ENCODE results near the gene SLC6A12.

The SLC6A12 gene

DNA sequence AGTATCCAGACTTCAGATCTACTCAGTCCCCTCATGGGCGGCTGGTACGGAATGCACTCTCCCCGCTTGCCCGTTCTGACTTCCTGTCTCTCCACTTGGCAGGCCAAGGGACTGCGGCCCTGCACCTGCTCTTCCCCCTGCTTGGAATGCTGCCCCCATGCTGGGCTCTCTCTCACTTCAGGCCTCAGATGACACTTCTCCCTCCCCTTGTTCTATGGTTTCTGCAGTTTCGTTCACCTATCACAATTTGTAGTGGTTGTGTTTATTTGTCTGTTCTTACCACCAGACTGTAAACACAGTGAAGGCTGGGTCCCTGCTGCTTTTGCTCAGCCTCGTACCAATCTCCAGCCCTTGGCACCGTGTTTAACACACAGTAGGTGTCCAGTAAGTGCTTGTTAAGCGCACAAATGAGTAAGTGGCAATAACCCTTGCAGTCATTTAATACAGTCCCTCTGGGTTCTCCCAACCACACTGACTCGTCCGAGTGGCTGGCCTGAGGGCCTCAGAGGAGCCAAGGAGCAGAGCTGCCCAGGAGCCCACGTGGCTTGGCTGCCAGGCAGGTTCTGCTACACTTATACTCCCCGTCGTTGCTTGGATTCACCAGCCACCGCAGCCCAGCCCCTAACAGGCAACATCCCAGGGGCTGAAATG is 11.8 kb downstream of the SLC6A12 start:
- no peak for DNase-seq (ENCODE audit: low read depth)
- TF ChIP-seq, protein P1, sequence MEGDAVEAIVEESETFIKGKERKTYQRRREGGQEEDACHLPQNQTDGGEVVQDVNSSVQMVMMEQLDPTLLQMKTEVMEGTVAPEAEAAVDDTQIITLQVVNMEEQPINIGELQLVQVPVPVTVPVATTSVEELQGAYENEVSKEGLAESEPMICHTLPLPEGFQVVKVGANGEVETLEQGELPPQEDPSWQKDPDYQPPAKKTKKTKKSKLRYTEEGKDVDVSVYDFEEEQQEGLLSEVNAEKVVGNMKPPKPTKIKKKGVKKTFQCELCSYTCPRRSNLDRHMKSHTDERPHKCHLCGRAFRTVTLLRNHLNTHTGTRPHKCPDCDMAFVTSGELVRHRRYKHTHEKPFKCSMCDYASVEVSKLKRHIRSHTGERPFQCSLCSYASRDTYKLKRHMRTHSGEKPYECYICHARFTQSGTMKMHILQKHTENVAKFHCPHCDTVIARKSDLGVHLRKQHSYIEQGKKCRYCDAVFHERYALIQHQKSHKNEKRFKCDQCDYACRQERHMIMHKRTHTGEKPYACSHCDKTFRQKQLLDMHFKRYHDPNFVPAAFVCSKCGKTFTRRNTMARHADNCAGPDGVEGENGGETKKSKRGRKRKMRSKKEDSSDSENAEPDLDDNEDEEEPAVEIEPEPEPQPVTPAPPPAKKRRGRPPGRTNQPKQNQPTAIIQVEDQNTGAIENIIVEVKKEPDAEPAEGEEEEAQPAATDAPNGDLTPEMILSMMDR (IDR thresholded peaks at IDR 0.05; ENCODE audit: low read length, missing control alignments), result no peak
- H3K4me3 ChIP-seq (replicated peaks; ENCODE audit: low read depth, low read length), result no peak overlapping the region

DNA sequence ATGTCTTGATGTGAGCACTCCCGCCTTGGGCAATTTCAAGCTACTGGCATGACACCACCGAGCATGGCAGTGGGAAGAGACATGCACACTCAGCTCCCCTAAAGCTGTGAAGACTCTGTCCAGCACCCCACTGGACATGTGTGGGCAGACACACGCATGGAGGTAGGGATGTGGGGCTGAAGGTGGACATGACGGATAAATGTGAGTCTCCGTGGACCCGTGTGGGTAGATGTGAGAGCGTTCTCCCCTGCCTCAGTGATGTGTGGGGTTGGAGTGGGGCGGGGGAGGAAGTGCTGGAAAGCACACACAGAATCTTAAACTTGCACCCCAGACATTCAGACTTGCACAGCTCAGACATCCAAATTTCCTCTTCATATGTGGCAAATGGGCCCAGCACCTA is 12.6 kb downstream of the SLC6A12 start:
- TF ChIP-seq, protein P1 (IDR thresholded peaks at IDR 0.05; ENCODE audit: low read length, missing control alignments), result no peak
- DNase-seq (ENCODE audit: low read depth), result no peak
- no peak overlapping the region for H3K4me3 ChIP-seq (replicated peaks; ENCODE audit: low read depth, low read length)

DNA sequence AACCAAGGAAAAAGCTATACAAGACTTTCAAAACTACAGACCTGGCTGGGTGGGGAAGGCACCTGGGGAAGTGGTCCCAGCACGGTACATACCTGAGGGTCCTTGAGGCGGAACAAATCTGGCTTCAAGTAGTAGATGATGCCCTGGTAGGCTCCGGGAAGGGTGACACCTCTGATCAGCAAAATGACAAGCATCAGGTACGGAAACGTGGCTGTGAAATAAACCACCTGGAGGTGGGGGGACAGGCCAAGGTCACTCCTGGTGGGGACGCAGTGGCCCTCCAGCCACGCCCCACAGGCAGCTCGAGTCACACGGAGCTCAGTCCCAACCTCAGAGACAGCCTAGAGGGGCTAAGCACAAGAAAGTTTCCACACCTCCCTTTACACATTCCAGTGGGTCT is 15.3 kb downstream of the SLC6A12 start:
- DNase-seq (ENCODE audit: low read depth), result no peak
- TF ChIP-seq, protein P1 (IDR thresholded peaks at IDR 0.05; ENCODE audit: low read length, missing control alignments), result no peak
- no peak overlapping the region for H3K4me3 ChIP-seq (replicated peaks; ENCODE audit: low read depth, low read length)

DNA sequence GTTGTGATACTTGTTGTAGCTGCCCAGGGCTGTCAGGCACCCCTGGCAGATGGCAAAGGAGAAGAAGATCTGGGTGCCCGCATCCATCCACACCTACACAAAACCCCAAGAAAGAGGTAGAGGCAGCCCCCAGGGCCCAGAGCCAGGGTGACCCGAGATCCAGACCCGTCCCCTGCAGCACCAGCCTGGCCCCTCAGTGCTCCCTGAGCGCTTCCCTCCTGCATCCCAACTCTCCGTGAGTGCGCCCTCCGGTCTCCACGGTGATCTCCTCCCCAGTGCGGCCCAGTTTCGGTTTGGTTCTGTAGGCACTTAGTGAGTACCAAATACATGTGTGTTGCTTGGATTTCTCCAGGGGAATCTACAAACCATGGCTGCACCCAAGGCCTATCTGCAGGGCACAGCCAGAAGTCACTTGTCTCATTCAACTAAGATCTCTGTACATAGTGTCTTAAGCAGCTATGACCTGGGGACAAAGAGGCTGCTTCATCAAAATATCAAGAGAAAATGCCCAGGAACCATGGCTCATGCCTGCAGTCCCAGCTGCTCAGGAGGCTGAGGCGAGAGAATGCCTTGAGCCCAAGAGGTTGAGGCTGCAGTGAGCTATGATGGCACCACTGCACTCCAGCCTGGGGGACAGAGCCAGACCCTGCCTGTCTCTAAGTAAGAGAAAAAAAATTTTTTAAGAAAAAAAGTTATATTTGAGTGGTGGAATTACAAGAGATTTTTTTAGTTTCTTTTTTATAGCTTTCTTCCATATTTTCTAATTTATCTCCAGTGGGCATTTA is 15.9 kb downstream of the SLC6A12 start:
- no peak for DNase-seq (ENCODE audit: low read depth)
- H3K4me3 ChIP-seq (replicated peaks; ENCODE audit: low read depth, low read length), result no peak overlapping the region
- TF ChIP-seq, protein P1 (IDR thresholded peaks at IDR 0.05; ENCODE audit: low read length, missing control alignments), result no peak

DNA sequence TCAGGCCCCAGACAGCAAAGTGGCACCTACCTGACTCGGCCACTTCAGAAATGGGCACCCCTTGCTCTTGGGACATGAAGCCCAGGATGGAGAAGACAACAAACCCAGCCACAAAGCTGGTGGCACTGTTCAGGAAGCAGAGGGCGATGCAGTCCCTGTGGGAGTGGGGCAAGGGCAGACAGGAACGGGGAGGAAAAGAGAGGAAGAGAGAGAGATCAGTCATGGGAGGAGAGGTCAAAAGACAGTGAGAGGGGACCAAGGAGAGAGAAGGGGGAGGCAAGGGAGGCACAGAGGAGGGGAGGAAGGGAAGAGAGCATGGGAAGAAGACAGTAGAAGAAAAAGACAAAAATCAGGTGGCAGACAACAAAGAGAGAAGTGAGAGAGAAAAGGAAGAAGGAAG is 16.6 kb downstream of the SLC6A12 start:
- H3K4me3 ChIP-seq (replicated peaks; ENCODE audit: low read depth, low read length), result no peak overlapping the region
- DNase-seq (ENCODE audit: low read depth), result no peak
- TF ChIP-seq, protein P1 (IDR thresholded peaks at IDR 0.05; ENCODE audit: low read length, missing control alignments), result no peak

DNA sequence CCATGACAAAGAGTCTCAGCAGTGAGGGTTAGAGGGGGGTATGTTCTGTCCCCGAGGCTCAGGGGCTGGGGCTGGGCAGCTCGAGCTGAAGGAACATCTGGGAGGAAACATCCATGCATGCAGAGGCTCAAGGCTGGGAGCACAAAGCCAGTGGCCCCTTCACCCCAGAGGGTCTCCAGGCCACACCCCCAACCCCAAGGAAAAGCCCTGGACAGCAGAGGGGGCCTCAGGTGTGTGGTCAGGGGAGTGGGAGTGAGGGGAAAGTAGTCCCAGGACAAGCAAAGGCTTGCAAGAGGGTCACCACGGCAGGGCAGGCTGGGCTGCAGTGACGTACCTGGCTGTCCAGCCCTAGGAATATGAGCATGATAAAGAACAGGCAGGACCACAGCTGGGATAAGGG is 17.5 kb downstream of the SLC6A12 start:
- no peak overlapping the region for H3K4me3 ChIP-seq (replicated peaks; ENCODE audit: low read depth, low read length)
- TF ChIP-seq, protein P1 (IDR thresholded peaks at IDR 0.05; ENCODE audit: low read length, missing control alignments), result no peak
- DNase-seq (ENCODE audit: low read depth), result no peak
